Tibial nerve (tissue), 3 donors: ENCODE data around the gene MTHFD1L.

Experiments
- POLR2A ChIP-seq, 2 donors: fragments of 450-650 bp; IDR thresholded peaks; one replicate each; pipeline ENCODE4 v1.6.1; 2017; ENCODE audit warnings: antibody characterized with exemption in 2 of 2, mild to moderate bottlenecking in 2 of 2, moderate library complexity in 2 of 2
- TF ChIP-seq, protein P1 (sequence below), 5 experiments: fragments of 200-600 bp in 3 of 5; fragments of 450-650 bp in 2 of 5; sonication (generic) in 3 of 5; IDR thresholded peaks; one replicate each; pipeline ENCODE4 v1.5.1; 2016 to 2019; ENCODE audit warnings: antibody characterized with exemption in 5 of 5, mild to moderate bottlenecking in 3 of 5, moderate library complexity in 2 of 5

GRCh38 chr6:151004383-151005024 is 139.0 kb downstream of the MTHFD1L start:
- TF ChIP-seq POLR2A (IDR thresholded peaks at IDR 0.05), result no peak
- TF ChIP-seq, protein P1, sequence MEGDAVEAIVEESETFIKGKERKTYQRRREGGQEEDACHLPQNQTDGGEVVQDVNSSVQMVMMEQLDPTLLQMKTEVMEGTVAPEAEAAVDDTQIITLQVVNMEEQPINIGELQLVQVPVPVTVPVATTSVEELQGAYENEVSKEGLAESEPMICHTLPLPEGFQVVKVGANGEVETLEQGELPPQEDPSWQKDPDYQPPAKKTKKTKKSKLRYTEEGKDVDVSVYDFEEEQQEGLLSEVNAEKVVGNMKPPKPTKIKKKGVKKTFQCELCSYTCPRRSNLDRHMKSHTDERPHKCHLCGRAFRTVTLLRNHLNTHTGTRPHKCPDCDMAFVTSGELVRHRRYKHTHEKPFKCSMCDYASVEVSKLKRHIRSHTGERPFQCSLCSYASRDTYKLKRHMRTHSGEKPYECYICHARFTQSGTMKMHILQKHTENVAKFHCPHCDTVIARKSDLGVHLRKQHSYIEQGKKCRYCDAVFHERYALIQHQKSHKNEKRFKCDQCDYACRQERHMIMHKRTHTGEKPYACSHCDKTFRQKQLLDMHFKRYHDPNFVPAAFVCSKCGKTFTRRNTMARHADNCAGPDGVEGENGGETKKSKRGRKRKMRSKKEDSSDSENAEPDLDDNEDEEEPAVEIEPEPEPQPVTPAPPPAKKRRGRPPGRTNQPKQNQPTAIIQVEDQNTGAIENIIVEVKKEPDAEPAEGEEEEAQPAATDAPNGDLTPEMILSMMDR (IDR thresholded peaks at IDR 0.05), result no peak
